Tibial nerve (tissue), 4 donors: ENCODE measurements around the gene ASTL. TPM values are rescaled to one million over a fixed set of nuclear protein-coding genes. Genes with fewer than 3 reads are reported as not detected.

Experiments used
- DNase-seq, 2 donors: peaks; one replicate each; pipeline ENCODE4 v3.0.0-alpha.2; 2019; ENCODE audit warnings: low spot score in 2 of 2
- H3K27ac ChIP-seq, 4 donors: fragments of 200-600 bp; sonication (generic) in 3 of 4; one replicate each; pipeline ENCODE4 v1.5.1; 2017 to 2019; ENCODE audit warnings: mild to moderate bottlenecking in 1 of 4
- H3K27me3 ChIP-seq, 2 donors: fragments of 200-600 bp; sonication (generic) in 1 of 2; one replicate each; pipeline versions ENCODE4 v1.5.1 to v1.6.0; 2017 to 2019
- H3K36me3 ChIP-seq, 3 donors: fragments of 200-600 bp; sonication (generic); one replicate each; pipeline ENCODE4 v1.5.1; 2018 to 2019
- H3K4me1 ChIP-seq, 4 donors: fragments of 200-600 bp; sonication (generic) in 3 of 4; one replicate each; pipeline ENCODE4 v1.5.1; 2017 to 2019
- H3K4me3 ChIP-seq, 4 donors: fragments of 200-600 bp; sonication (generic) in 3 of 4; one replicate each; pipeline ENCODE4 v1.5.1; 2017 to 2019; ENCODE audit warnings: mild to moderate bottlenecking in 1 of 4, moderate library complexity in 1 of 4
- H3K9me3 ChIP-seq, 4 donors: fragments of 200-600 bp; sonication (generic) in 3 of 4; one replicate each; pipeline ENCODE4 v1.5.1; 2017 to 2019
- EP300 ChIP-seq, 2 donors: sonication (generic); formaldehyde crosslinking; IDR thresholded peaks; one replicate each; pipeline ENCODE4 v1.6.1; 2017; ENCODE audit warnings: antibody characterized with exemption in 2 of 2, mild to moderate bottlenecking in 1 of 2
- POLR2A ChIP-seq, 2 donors: fragments of 450-650 bp; IDR thresholded peaks; one replicate each; pipeline ENCODE4 v1.6.1; 2017; ENCODE audit warnings: antibody characterized with exemption in 2 of 2, mild to moderate bottlenecking in 2 of 2, moderate library complexity in 2 of 2
- WGBS, 2 donors: methylation state at CpG; one replicate each; pipeline ENCODE4 v1.1.5; 2018; 5-methylcytosine and 5-hydroxymethylcytosine counted together
- total RNA-seq, 4 donors: library from RNA; depleted of rRNA; stranded (reverse); fragments of >200 nt; gene quantifications; one replicate each; pipeline ENCODE4 v1.1.0, GENCODE V29; 2016
- TF ChIP-seq, protein P1 (sequence below), 5 experiments: fragments of 200-600 bp in 3 of 5; fragments of 450-650 bp in 2 of 5; sonication (generic) in 3 of 5; IDR thresholded peaks; one replicate each; pipeline ENCODE4 v1.5.1; 2016 to 2019; ENCODE audit warnings: antibody characterized with exemption in 5 of 5, mild to moderate bottlenecking in 3 of 5, moderate library complexity in 2 of 5

Gene ASTL
- total RNA-seq, 4 donors from 2014 or later: 0.60 TPM; not detected in 3

DNA sequence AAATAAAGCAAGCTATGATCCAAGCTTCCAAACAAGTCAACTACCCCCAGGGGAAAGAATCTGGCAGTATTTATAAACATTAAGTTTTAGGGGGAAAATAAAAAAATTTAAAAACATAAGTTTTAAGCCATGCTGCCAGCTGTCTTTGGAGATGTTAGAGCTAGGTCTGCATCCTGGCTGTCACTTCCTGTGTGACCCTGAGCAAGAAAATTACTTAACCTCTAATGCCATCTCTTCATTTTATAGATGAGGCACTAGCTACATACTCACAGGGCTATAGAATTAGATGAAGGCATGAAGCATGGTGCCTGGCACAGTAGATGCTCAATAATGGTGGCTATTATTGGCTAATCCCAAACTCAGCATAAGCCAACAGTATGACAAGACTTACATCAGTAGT lies 42.2 kb upstream of the ASTL start:
- Histone ChIP-seq H3K27me3 (no peaks in the 10 kb centered on the region), H3K4me3 (no peak overlapping the region), H3K36me3 (peaks cover 0 to 25% (median 0%) of the 10 kb centered on the region in 3 donors), H3K9me3 (no peaks in the 10 kb centered on the region), H3K4me1 (no peaks in the 10 kb centered on the region), H3K27ac (no peak overlapping the region)
- TF ChIP-seq, protein P1, sequence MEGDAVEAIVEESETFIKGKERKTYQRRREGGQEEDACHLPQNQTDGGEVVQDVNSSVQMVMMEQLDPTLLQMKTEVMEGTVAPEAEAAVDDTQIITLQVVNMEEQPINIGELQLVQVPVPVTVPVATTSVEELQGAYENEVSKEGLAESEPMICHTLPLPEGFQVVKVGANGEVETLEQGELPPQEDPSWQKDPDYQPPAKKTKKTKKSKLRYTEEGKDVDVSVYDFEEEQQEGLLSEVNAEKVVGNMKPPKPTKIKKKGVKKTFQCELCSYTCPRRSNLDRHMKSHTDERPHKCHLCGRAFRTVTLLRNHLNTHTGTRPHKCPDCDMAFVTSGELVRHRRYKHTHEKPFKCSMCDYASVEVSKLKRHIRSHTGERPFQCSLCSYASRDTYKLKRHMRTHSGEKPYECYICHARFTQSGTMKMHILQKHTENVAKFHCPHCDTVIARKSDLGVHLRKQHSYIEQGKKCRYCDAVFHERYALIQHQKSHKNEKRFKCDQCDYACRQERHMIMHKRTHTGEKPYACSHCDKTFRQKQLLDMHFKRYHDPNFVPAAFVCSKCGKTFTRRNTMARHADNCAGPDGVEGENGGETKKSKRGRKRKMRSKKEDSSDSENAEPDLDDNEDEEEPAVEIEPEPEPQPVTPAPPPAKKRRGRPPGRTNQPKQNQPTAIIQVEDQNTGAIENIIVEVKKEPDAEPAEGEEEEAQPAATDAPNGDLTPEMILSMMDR (IDR thresholded peaks at IDR 0.05): no peak
- TF ChIP-seq EP300 (IDR thresholded peaks at IDR 0.05): no peak
- no peak for TF ChIP-seq POLR2A (IDR thresholded peaks at IDR 0.05)
- no peak for DNase-seq

DNA sequence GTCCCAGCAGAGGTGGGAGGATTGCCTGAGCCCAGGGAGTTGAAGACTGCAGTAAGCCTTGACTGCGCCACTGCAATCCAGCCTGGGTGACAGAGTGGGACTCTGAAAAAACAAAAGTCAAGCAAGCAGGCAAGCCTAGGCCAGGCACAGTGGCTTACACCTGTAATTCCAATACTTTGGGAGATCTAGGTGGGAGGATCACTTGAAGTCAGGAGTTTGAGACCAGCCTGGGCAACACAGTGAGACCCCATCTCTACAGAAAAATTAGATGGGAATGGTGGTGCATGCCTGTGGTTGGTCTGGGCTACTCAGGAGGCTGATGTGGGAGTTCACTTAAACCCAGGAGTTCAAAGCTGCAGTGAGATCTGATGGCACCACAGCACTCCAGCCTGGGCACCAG lies 41.7 kb upstream of the ASTL start:
- no peak overlapping the region for H3K4me3 ChIP-seq
- 100% methylated on average over 1 of the region's 1 CpG for WGBS, 2 donors
- DNase-seq: no peak

DNA sequence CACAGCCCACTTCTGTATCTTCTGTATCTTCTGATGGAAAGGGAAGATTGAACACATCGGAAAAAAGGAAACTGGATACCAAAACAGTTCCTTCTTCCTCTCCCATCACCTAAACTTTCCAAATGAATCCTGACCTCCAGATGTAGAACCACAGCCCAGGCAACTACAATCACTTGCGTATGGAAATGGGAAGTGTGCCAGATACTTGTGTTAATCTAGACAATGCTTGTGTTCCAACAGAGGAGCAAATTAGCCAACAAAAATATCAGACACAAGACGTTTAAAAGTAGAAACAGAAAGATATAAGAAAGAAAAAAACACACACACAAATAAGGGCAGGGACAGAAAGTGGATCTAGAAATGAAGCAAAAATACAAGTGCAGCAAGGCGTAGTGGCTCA lies 38.4 kb upstream of the ASTL start:
- TF ChIP-seq EP300 (IDR thresholded peaks at IDR 0.05): no peak
- TF ChIP-seq, protein P1 (IDR thresholded peaks at IDR 0.05): no peak
- no peak for TF ChIP-seq POLR2A (IDR thresholded peaks at IDR 0.05)
- Histone ChIP-seq H3K27ac (no peak overlapping the region), H3K4me1 (no peaks in the 10 kb centered on the region), H3K27me3 (no peaks in the 10 kb centered on the region), H3K36me3 (no peaks in the 10 kb centered on the region), H3K4me3 (no peak overlapping the region), H3K9me3 (no peaks in the 10 kb centered on the region)
- 43 to 45% methylated on average over 4 of the region's 4 CpGs for WGBS, 2 donors
- no peak for DNase-seq

More for the DNA sequence above, 41.7 kb upstream of the ASTL start:
- H3K4me1 ChIP-seq: no peaks in the 10 kb centered on the region
- H3K27me3 ChIP-seq: no peaks in the 10 kb centered on the region
- no peaks in the 10 kb centered on the region for H3K9me3 ChIP-seq
- TF ChIP-seq EP300 (IDR thresholded peaks at IDR 0.05) (no peak), POLR2A (IDR thresholded peaks at IDR 0.05) (no peak)
- TF ChIP-seq, protein P1 (IDR thresholded peaks at IDR 0.05): no peak
- H3K27ac ChIP-seq: no peak overlapping the region
- peaks cover 0 to 20% (median 0%) of the 10 kb centered on the region in 3 donors for H3K36me3 ChIP-seq

DNA sequence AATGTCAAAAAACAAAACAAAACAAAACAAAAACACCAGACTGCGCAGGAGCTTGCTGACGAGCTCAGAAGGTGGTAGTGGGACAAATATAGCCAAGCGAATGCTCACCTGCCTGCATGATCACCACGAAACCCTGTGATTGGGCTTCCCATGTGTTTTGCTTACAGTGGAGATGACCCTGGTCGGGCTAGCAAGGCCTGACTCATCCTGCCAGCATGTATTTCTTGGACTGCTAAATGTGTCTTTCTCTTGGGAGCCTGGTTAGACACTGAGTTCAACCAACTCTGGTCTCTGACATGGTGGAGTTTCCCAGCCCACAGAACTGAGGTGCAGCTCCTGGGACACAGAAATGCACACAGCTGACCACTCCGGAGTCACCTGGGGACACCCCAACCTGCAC lies 37.6 kb upstream of the ASTL start:
- no peak for DNase-seq
- 67 to 78% methylated on average over 6 of the region's 6 CpGs for WGBS, 2 donors
- TF ChIP-seq EP300 (IDR thresholded peaks at IDR 0.05): no peak
- TF ChIP-seq POLR2A (IDR thresholded peaks at IDR 0.05): no peak
- TF ChIP-seq, protein P1 (IDR thresholded peaks at IDR 0.05): no peak

DNA sequence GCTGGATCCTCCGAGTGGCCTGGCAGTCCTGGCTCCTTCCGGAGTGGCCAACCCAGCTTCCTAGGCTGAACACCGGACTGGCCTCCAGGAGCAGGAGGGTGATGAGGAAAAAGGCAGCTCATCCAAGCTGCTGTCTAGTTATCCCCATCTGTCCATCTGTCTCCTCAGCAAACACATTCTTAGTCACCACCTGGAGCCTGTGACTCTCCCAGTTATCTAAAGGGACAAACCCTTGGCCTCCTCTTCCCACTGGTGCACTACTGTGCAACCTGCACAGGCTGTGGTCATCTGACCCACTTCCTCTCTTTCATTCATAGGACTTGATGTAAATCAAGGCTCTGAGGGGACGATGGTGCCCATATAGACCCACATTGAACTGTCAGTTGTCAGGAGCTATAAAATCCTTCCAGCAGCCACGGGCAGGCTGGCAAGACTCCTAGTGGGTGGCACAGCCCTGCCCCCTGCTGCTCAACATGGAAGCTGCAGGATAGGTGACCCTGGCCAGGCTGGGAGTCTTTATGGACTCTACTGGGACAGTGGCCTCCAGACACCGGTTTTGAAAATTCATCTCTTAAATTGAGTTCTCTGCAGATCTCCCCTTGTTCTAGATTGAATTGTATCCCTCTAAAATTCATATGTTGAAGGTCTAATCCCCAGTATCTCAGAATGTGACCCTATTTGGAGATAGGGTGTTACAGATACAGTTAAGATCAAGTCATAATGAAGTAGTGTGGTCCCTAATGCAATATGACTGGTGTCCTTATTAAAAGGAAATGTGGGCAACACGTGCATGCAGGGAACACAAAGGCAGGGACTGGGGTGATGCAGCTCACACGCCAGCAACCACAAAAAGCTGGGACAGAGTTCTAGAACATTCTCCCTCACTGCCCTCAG lies 36.2 kb upstream of the ASTL start:
- Histone ChIP-seq H3K27me3 (no peaks in the 10 kb centered on the region), H3K36me3 (no peaks in the 10 kb centered on the region), H3K9me3 (peaks cover 0 to 7% (median 3%) of the 10 kb centered on the region in 4 donors), H3K4me1 (no peaks in the 10 kb centered on the region), H3K4me3 (no peak overlapping the region), H3K27ac (no peak overlapping the region)
- peak; percentile 36 to 62 for DNase-seq
- WGBS, 2 donors: 49 to 52% methylated on average over 8 of the region's 8 CpGs
- TF ChIP-seq POLR2A (IDR thresholded peaks at IDR 0.05) (no peak), EP300 (IDR thresholded peaks at IDR 0.05) (no peak)
- TF ChIP-seq, protein P1 (IDR thresholded peaks at IDR 0.05): peak; percentile 75 to 91 (median 83)

More for the DNA sequence above, 37.6 kb upstream of the ASTL start:
- Histone ChIP-seq H3K27ac (no peak overlapping the region), H3K9me3 (no peaks in the 10 kb centered on the region), H3K36me3 (no peaks in the 10 kb centered on the region), H3K4me1 (no peaks in the 10 kb centered on the region), H3K27me3 (no peaks in the 10 kb centered on the region), H3K4me3 (no peak overlapping the region)
